Heart left ventricle (tissue), 16 donors: Measurements from ENCODE around the gene MROH7. TPM values are rescaled to one million over a fixed set of nuclear protein-coding genes. Genes with fewer than 3 reads are reported as not detected.
A peak's percentile ranks its signal among the peaks of the same experiment; 100 is the strongest.

ENCODE experiments used
- ATAC-seq, 4 donors: fragments of 200-7000 bp; cut with Tn5 transposase; one replicate each; pipeline ENCODE4 v1.9.1; 2020 to 2022; ENCODE audit warnings: moderate library complexity in 4 of 4, mild to moderate bottlenecking in 3 of 4, moderate number of reproducible peaks in 1 of 4
- DNase-seq, 5 donors: peaks; one replicate each; pipeline ENCODE4 v3.0.0-alpha.2; 2020
- H3K27ac ChIP-seq, 12 donors: fragments of 200-600 bp; sonication (generic) in 4 of 12; one replicate each; pipeline versions ENCODE4 v1.5.0 to v1.8.0; 2016 to 2022; ENCODE audit warnings: mild to moderate bottlenecking in 2 of 12
- H3K27me3 ChIP-seq, 9 donors: fragments of 200-600 bp; sonication (generic) in 2 of 9; one replicate each; pipeline versions ENCODE4 v1.5.1 to v1.8.0; 2016 to 2022; ENCODE audit warnings: mild to moderate bottlenecking in 3 of 9
- H3K36me3 ChIP-seq, 9 donors: fragments of 200-600 bp; sonication (generic) in 2 of 9; one replicate each; pipeline versions ENCODE4 v1.5.0 to v1.8.0; 2018 to 2022; ENCODE audit warnings: mild to moderate bottlenecking in 2 of 9
- H3K4me1 ChIP-seq, 12 donors: fragments of 200-600 bp; sonication (generic) in 4 of 12; one replicate each; pipeline versions ENCODE4 v1.5.0 to v1.8.0; 2016 to 2022; ENCODE audit warnings: mild to moderate bottlenecking in 3 of 12
- H3K4me3 ChIP-seq, 12 donors: fragments of 200-600 bp; sonication (generic) in 4 of 12; one replicate each; pipeline versions ENCODE4 v1.5.0 to v1.8.0; 2017 to 2022; ENCODE audit warnings: mild to moderate bottlenecking in 9 of 12, moderate library complexity in 4 of 12
- H3K9me3 ChIP-seq, 12 donors: fragments of 200-600 bp; sonication (generic) in 4 of 12; one replicate each; pipeline versions ENCODE4 v1.5.0 to v1.8.0; 2016 to 2022; ENCODE audit warnings: mild to moderate bottlenecking in 1 of 12
- POLR2A ChIP-seq, 2 donors: fragments of 450-650 bp; IDR thresholded peaks; one replicate each; pipeline ENCODE4 v1.6.1; 2017; ENCODE audit warnings: antibody characterized with exemption in 2 of 2, mild to moderate bottlenecking in 2 of 2, moderate library complexity in 2 of 2
- WGBS, 4 donors: extraction: QIAGEN DNeasy Blood & Tissue Kit in 2 of 4; methylation state at CpG; one replicate each; pipeline versions ENCODE4 v1.1.5 to v1.1.7; 2013 to 2018; 5-methylcytosine and 5-hydroxymethylcytosine counted together
- intact Hi-C, 10 donors: fragments of 100-400 bp; cut with DNase I; formaldehyde crosslinking; loops; one replicate each; pipeline versions ENCODE4 v1.11.1 to v1.14.2; 2022
- polyA plus RNA-seq, 2 donors: library from polyadenylated mRNA; stranded (reverse); fragments of 200-250 nt; gene quantifications; one replicate each; pipeline ENCODE4 v1.2.3, GENCODE V29; 2013
- total RNA-seq, 9 donors: library from RNA; depleted of rRNA in 2 of 9; stranded (reverse); fragments of >200 nt in 2 of 9; fragmentation: NEBNext Ultra II Directional in 3 of 9; extraction: Animal tissue kit (Norgen Biotek cat#: 25700) in 3 of 9; gene quantifications; one replicate each; pipeline versions ENCODE4 v1.1.0 to v1.2.4, GENCODE V29; 2016 to 2023
- TF ChIP-seq, protein P1 (sequence below), 12 donors: fragments of 200-600 bp; sonication (generic) in 4 of 12; IDR thresholded peaks; one replicate each; pipeline versions ENCODE4 v1.5.0 to v1.8.0; 2018 to 2022; ENCODE audit warnings: antibody characterized with exemption in 12 of 12, mild to moderate bottlenecking in 5 of 12
- donor health status: ischemic (EF 13 %, LVEDD 7.1; RV severe dilation, severe dysfunction).
- donor health status: healthy with polysubstance abuse.
- donor health status: DM: no; HTN: yes; CAD: no.
- donor health status: DM: no; HTN: no; CAD: no.
- donor health status: ischemic (EF 25% LVEDD 6.9; RV normal size, moderate dysfunction).
- donor health status: ischemic (EF 25% LVEDD 5.7; RV mildly dilated, moderate dysfunction).
- donor health status: healthy.
- donor health status: DM: yes; HTN: yes; CAD: no.
- donor health status: ischemic (EF 35%, LVEDD 5.7; RV mildly dilated, moderate dysfunction).
- donor health status: nonischemic (EF 11% LVEDD 7.7; RV severe dilation, severe dysfunction).
- donor health status: DM: yes; HTN: yes; CAD: no.
- donor health status: PGD.
- donor health status: ischemic (EF 29% LVEDD 5.4; RV normal size, mild dysfunction).
- donor health status: nonischemic (EF 23%, LVEDD 6.1; RV moderate dilation, normal function).

MROH7 gene
- total and polyA plus RNA-seq, 11 donors = 2.3 to 18.6 (median 9.2) TPM

DNA sequence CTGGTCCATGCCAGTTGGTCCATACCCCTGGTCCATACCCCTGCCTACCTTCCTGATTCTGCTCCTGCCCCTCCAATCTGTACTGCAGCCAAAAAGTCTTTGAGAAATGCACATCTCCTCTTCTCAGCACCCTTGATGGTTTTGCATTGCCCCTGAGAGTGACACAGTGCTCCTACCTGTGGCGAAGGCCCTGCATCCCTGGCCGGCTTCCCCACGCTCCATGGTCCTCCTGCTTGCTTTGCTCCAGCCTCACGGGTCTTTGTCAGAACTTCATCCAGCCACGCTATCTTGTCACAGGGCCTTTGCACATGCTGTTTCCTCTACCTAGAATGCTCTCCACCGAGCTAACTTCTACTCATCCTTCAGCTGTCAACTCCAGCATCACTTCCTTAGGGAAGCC lies 41.9 kb downstream of the MROH7 start:
- ATAC-seq = no peak
- DNase-seq = no peak
- no peak overlapping the region for H3K4me3 ChIP-seq
- intact Hi-C loops = no loop called here
- no peaks in the 10 kb centered on the region for H3K4me1 ChIP-seq
- peaks cover 0 to 13% (median 0%) of the 10 kb centered on the region in 9 donors for H3K36me3 ChIP-seq
- H3K27ac ChIP-seq = no peak overlapping the region
- no peaks in the 10 kb centered on the region for H3K9me3 ChIP-seq
- 83 to 94% (median 85%) methylated on average over 6 of the region's 6 CpGs for WGBS, 4 donors
- TF ChIP-seq, protein P1, sequence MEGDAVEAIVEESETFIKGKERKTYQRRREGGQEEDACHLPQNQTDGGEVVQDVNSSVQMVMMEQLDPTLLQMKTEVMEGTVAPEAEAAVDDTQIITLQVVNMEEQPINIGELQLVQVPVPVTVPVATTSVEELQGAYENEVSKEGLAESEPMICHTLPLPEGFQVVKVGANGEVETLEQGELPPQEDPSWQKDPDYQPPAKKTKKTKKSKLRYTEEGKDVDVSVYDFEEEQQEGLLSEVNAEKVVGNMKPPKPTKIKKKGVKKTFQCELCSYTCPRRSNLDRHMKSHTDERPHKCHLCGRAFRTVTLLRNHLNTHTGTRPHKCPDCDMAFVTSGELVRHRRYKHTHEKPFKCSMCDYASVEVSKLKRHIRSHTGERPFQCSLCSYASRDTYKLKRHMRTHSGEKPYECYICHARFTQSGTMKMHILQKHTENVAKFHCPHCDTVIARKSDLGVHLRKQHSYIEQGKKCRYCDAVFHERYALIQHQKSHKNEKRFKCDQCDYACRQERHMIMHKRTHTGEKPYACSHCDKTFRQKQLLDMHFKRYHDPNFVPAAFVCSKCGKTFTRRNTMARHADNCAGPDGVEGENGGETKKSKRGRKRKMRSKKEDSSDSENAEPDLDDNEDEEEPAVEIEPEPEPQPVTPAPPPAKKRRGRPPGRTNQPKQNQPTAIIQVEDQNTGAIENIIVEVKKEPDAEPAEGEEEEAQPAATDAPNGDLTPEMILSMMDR (IDR thresholded peaks at IDR 0.05) = no peak
- no peak for TF ChIP-seq POLR2A (IDR thresholded peaks at IDR 0.05)
- H3K27me3 ChIP-seq = no peaks in the 10 kb centered on the region

DNA sequence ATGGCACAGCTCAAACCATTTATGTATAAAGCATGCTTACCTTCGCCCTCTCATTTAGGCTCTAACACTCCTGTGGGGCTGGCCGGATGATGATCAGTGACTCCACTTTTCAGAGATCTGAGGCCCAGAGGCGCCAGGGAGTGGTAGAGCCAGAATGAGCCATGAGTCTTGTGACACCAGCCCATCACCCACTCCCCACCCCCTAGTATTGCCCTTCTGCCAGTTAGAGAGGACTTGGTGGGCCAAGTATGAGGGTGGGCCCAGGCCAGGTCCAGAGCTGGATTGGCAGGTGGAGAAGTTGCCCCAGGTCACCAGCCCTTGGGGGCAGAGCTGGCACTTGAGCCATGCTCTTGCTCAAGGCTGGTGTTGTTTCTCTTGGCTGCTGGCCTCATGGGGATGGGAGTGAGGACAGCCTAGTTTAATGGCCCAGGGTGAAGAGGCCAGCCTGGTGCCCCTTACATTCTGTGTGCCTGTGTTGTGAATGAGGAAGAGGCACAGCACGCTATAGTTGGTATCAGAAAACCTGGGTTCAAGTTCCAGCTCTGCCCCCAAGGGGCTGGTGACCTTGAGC lies 43.8 kb downstream of the MROH7 start:
- WGBS, 4 donors = 86 to 91% (median 88%) methylated on average over 4 of the region's 4 CpGs
- Histone ChIP-seq H3K4me3 (no peak overlapping the region), H3K27me3 (no peaks in the 10 kb centered on the region), H3K9me3 (no peaks in the 10 kb centered on the region), H3K27ac (no peak overlapping the region), H3K4me1 (no peaks in the 10 kb centered on the region), H3K36me3 (peaks cover 0 to 13% (median 0%) of the 10 kb centered on the region in 9 donors)
- intact Hi-C loops = no loop called here
- TF ChIP-seq POLR2A (IDR thresholded peaks at IDR 0.05) = no peak
- TF ChIP-seq, protein P1 (IDR thresholded peaks at IDR 0.05) = no peak
- ATAC-seq (no peak), DNase-seq (no peak)

DNA sequence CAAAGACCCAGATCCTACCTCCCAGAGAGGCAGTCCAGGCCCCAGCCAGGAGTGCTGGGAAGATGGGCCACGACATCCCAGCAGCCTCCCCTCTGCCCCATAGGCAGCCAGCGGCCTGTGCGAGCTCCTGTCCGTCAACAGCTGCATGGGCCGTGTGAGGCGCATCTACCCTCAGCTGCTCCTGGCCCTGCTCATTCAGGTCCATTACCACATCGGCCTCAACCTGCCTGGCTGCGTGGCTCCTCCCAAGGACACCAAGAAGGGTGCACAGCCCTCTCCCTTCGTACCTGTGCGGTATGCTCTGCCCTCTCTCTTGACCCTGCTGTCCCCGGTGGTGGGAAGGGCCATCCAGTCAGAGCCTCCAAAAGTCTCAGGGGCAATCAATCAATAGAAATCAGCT lies 44.6 kb downstream of the MROH7 start:
- 76 to 86% (median 84%) methylated on average over 8 to 11 of the region's 11 CpGs for WGBS, 4 donors

DNA sequence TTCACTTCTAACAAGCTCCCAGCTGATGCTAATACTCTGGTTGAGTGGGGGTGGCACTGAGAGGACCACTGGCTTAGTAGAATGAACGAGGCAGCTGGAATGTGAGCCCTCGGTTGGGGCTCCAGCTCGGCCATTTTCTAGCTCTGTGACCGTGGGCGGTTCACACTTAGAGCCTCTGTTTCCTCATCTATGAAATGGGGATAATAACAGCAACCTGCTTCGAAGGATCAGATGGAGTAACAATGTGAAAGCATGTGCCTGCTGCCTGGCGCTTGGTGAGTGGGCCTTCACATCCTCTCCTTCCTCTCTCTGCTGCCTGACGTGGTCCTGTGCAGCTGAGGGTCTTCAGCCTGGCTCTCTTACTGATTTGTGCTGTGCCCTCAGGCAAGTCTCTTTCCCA lies 53.2 kb downstream of the MROH7 start:
- intact Hi-C loops = no loop called here
- DNase-seq (no peak), ATAC-seq (no peak)
- Histone ChIP-seq H3K36me3 (peaks cover 0 to 16% (median 0%) of the 10 kb centered on the region in 9 donors), H3K27ac (no peak overlapping the region), H3K4me3 (no peak overlapping the region), H3K9me3 (no peaks in the 10 kb centered on the region), H3K4me1 (no peaks in the 10 kb centered on the region), H3K27me3 (no peaks in the 10 kb centered on the region)
- WGBS, 4 donors = 73 to 87% (median 78%) methylated on average over 8 of the region's 8 CpGs
- TF ChIP-seq POLR2A (IDR thresholded peaks at IDR 0.05) = no peak
- TF ChIP-seq, protein P1 (IDR thresholded peaks at IDR 0.05) = no peak

More for the DNA sequence above, 44.6 kb downstream of the MROH7 start:
- peak in 1 of 4 donors; percentile 7 for ATAC-seq
- Histone ChIP-seq H3K4me3 (no peak overlapping the region), H3K27me3 (no peaks in the 10 kb centered on the region), H3K36me3 (peaks cover 0 to 13% (median 0%) of the 10 kb centered on the region in 9 donors), H3K4me1 (no peaks in the 10 kb centered on the region), H3K27ac (no peak overlapping the region), H3K9me3 (no peaks in the 10 kb centered on the region)
- TF ChIP-seq POLR2A (IDR thresholded peaks at IDR 0.05) = no peak
- TF ChIP-seq, protein P1 (IDR thresholded peaks at IDR 0.05) = no peak
- DNase-seq = no peak
- intact Hi-C loops = no loop called here
